Stimulated activated naive CD4-positive, alpha-beta T cell treated with Interleukin-2 at 50 U/mL for 16 hours (primary cell): ENCODE results near the gene BEAN1.
A peak's percentile ranks its signal among the peaks of the same experiment; 100 is the strongest.

Source experiments
- DNase-seq: peaks from one replicate; lab custom pipeline; 2025; lab: John Stamatoyannopoulos, UW

BEAN1 gene

GRCh38 chr16:66521951-66522771 lies 95.1 kb downstream of the BEAN1 start:
- DNase-seq: peak; percentile 95

GRCh38 chr16:66522816-66523590 lies 95.9 kb downstream of the BEAN1 start:
- DNase-seq: no peak

GRCh38 chr16:66523861-66524354 lies 96.8 kb downstream of the BEAN1 start:
- peak; percentile 36 for DNase-seq

GRCh38 chr16:66524601-66525164 lies 97.6 kb downstream of the BEAN1 start:
- DNase-seq: no peak

- DNase-seq: no peak
These were observed 98.5 kb downstream of the BEAN1 start for GRCh38 chr16:66525396-66526180.

- no peak for DNase-seq
These were observed 101.2 kb downstream of the BEAN1 start for GRCh38 chr16:66528294-66528693.

GRCh38 chr16:66529475-66529874 lies 102.4 kb downstream of the BEAN1 start:
- no peak for DNase-seq
